GM20431 (cell line): ENCODE results near the gene FMO2.

Source experiments
- in situ Hi-C: fragments of 300-500 bp; cut with MseI, MboI; formaldehyde crosslinking; loops from one replicate; pipeline ENCODE4 v1.15.0; 2020; ENCODE audit warnings: low sequenced_read_pairs; ENCODE audit not compliant: unreplicated experiment

FMO2 gene

GRCh38 chr1:171173069-171173468, 12.0 kb upstream of the FMO2 start:
- in situ Hi-C loops, result no loop called here

DNA sequence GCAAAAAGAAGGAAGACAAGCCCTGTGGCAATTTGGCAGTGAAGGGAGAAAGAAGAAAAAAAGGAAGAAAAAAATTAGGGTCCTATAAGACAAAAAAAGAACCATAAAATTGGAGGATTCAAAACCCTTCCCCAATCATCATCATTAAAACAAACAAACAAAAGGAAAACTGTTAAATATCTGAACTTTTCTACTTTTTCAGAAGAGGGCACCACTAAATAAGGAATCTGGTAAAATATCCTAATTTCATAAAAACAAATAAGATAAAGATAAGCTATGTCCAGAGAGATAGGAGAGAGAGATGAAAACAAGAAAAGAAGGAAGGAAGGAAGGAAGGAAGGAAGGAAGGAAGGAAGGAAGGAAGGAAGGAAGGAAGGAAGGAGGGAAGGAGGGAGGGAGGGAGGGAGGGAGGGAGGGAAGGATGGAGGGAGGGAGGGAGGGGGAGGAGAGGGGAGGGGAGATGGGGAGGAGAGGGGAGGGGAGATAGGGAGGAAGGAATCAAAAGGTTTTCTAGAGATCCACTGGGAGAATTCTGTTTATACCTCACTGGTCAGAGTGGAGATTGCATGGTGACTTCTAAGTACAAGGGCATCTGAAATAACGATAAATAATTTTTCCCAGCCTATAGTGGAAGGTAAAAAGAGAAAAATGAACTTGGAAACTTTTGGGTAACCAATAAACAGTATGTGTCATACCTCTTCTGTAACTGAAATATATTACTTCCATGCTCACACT, 10.4 kb upstream of the FMO2 start:
- in situ Hi-C loops, result no loop called here

DNA sequence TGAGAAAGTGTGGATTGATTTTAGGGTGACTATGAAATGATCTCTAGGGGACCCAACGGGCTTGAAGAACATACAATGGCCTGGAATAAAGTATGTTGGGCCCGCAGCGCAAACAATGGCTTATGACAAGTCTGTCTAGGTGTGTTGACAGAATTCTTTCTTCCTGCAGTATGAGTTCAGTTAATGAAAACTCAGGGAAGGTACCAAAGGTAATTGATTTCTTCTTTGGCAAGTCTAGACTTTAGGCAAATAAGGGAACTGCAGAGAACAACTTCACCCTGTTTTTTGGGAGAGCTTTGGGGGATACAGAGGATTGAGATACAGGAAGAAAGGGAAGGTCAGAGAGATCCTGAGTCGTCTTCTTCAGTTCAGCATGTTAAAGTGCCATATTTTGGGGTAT, 7.8 kb upstream of the FMO2 start:
- in situ Hi-C loops, result no loop called here

- in situ Hi-C loops, result no loop called here
These were observed 5.5 kb upstream of the FMO2 start for GRCh38 chr1:171179318-171180227.

DNA sequence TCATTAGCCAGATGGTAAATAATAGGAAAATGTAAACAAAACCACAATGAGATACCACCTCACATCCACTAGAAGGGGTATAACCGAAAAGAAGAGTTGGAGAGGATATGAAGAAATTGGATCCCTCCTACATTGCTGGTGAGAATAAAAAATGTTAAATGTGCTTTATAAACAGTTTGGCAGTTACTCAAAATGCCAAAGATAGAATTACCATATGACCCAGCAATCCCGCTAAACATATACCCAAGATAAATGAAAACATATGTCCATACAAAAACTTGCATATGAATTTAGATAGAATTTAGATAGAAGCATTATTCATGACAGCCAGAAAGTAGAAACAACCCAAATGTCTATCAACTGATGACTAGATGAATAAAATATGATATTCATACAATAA, 4.4 kb upstream of the FMO2 start:
- in situ Hi-C loops, result no loop called here

- in situ Hi-C loops, result no loop called here
These were observed 3.5 kb downstream of the FMO2 start for GRCh38 chr1:171188388-171189266.

DNA sequence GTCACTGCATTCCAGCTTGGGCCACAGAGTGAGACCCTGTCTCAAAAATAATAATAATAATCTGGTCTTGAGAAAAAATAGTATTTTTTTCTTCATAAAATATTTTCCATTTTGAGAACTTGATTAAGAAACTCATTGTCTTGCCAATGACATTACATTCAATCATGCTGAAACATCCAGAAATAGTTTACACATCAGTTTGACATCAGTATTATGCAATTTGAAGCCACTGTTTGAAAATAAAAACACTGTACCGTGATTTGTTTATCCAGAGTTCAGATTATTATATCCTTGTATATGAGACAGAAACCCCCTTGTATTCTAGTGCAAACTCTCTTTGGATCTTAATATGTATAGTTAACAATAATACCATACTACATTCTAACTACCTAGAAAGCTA, 6.9 kb downstream of the FMO2 start:
- in situ Hi-C loops, result no loop called here

- in situ Hi-C loops, result no loop called here
These were observed 10.7 kb downstream of the FMO2 start for GRCh38 chr1:171195767-171196166.

- in situ Hi-C loops, result no loop called here
These were observed 11.3 kb downstream of the FMO2 start for GRCh38 chr1:171196351-171196750.

- in situ Hi-C loops, result no loop called here
These were observed 13.0 kb downstream of the FMO2 start for GRCh38 chr1:171198081-171198480.

- in situ Hi-C loops, result no loop called here
These were observed 19.2 kb downstream of the FMO2 start for GRCh38 chr1:171204296-171204695.

GRCh38 chr1:171206204-171206977, 21.3 kb downstream of the FMO2 start:
- in situ Hi-C loops, result no loop called here

GRCh38 chr1:171206978-171207355, 21.9 kb downstream of the FMO2 start:
- in situ Hi-C loops, result no loop called here

DNA sequence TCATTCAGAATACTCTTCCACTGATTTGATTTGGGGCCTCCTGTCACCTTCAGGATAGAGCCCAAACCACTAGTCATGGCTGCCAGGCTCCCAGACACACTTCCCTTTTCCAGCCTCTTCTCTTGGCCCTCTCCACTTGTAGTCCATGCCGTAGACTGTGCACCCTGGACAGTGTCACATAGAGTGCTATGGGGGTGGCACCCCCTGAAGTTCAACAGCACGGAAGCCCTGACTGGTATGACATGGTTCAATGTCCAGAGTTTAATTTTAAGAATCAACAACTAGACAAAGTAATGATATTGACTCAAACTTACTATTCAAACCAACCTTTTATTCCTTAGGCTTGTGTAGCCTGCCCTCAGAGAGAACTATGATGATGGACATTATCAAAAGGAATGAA, 22.3 kb downstream of the FMO2 start:
- in situ Hi-C loops, result no loop called here

GRCh38 chr1:171210355-171210754, 25.3 kb downstream of the FMO2 start:
- in situ Hi-C loops, result no loop called here

DNA sequence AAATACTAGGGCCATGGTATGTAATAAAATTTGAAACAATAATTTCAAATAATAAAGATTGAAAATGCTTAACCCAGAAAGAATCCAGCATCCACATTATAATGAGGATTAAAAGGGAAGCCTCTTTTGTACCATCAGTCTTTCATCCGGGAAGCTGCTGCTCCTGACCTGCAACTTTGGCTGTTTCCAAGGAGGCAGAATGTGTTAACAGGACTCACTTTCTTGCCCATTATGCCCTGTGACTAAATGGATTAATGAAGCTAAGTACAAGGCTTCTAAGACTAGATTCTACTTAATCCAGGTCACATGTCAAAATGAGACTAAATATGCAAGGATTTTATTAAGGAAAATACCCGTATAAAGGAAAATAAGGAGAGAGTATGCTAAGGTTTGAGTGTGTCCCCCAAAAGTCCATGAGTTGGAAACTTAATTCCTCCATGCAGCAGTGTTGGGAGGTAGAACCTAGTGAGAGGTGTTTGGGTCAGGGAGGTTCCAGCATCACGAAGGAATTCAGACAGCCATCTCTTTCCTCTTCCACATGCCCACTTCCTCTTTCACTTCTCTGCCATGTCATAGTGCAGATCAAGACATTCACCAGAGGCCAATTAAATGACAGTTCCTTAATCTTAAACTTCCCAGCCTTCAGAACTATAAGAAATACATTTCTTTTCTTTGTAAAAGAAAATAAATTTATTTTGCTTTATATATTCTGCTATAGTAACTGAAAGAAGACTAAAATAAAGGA, 27.7 kb downstream of the FMO2 start:
- in situ Hi-C loops, result no loop called here

- in situ Hi-C loops, result no loop called here
These were observed 28.7 kb downstream of the FMO2 start for GRCh38 chr1:171213559-171214454.
